HepG2 (cell line): ENCODE data around the gene SPRYD3. TPM values are rescaled to one million over a fixed set of nuclear protein-coding genes. Genes with fewer than 3 reads are reported as not detected.
A peak's percentile ranks its signal among the peaks of the same experiment; 100 is the strongest.

Experiments used
- ATAC-seq: fragments of 200-7000 bp; cut with Tn5 transposase; 3 replicates; pipeline ENCODE4 v1.9.1; 2020; ENCODE audit warnings: mild to moderate bottlenecking, moderate library complexity
- BruUV-seq: library from RNA; stranded (reverse); fragments of 400-500 nt; replicated peaks from 2 replicates; lab custom pipeline; 2021; lab: Mats Ljungman, UMichigan
- CTCF ChIA-PET: fragments of 300-600 bp; formaldehyde crosslinking; extraction: SDS; loops from one replicate; lab custom pipeline; 2021; ENCODE audit warnings: low total read pairs, inconsistent platforms, low intra/inter-chr PET ratio; lab: Yijun Ruan, JAX
- POLR2A ChIA-PET: fragments of 350-600 bp; sonication (Branson Sonifier 250); formaldehyde crosslinking; loops from one replicate; lab custom pipeline; 2020; ENCODE audit warnings: antibody characterized with exemption, inconsistent platforms; lab: Yijun Ruan, JAX
- DNase-seq: peaks from one replicate; pipeline ENCODE4 v3.0.0-alpha.2; 2015; ENCODE audit warnings: low spot score
- FAIRE-seq: peaks from 3 replicates; lab custom pipeline; 2011; peaks lifted over from hg19 to GRCh38; lab: Jason Lieb, UNC
- H2AFZ ChIP-seq: one replicate; pipeline ENCODE4 v1.6.1; 2011; ENCODE audit warnings: low read length, inconsistent platforms
- H3K27ac ChIP-seq: fragments of 300-600 bp; 3 replicates; pipeline ENCODE4 v1.8.0; 2011; ENCODE audit warnings: mixed run types, mild to moderate bottlenecking, mixed read lengths, low read length, inconsistent platforms; ENCODE audit not compliant: insufficient read depth; ENCODE audit errors: extremely low read length
- H3K27me3 ChIP-seq, 2 experiments: fragments of 200-600 bp in 1 of 2; 2 replicates in 1 of 2; 3 replicates in 1 of 2; pipeline versions ENCODE4 v1.6.0 to v1.8.0; 2011; ENCODE audit warnings: low read length in 2 of 2, mild to moderate bottlenecking in 2 of 2, moderate library complexity in 2 of 2, inconsistent platforms in 1 of 2; ENCODE audit not compliant: insufficient read depth in 2 of 2, control insufficient read depth in 1 of 2
- H3K36me3 ChIP-seq, 2 experiments: fragments of 200-600 bp in 1 of 2; replicated peaks in 1 of 2; 2 replicates in 1 of 2; 3 replicates in 1 of 2; pipeline versions ENCODE4 v1.5.1 to v1.8.0; 2011; ENCODE audit warnings: low read length in 2 of 2, inconsistent platforms in 1 of 2; ENCODE audit not compliant: insufficient read depth in 2 of 2, control insufficient read depth in 1 of 2
- H3K4me1 ChIP-seq: 2 replicates; pipeline ENCODE4 v1.5.1; 2012; ENCODE audit warnings: low read length, inconsistent platforms; ENCODE audit not compliant: insufficient read depth
- H3K4me2 ChIP-seq: 2 replicates; pipeline ENCODE4 v1.6.0; 2011; ENCODE audit warnings: low read depth, low read length, inconsistent platforms
- H3K4me3 ChIP-seq, 3 experiments: fragments of 200-600 bp in 1 of 3; sonication (generic), shearing (Covaris generic) in 1 of 3; replicated peaks in 1 of 3; 2 replicates each; pipeline ENCODE4 v1.5.1; 2011 to 2016; ENCODE audit warnings: low read length in 3 of 3, inconsistent platforms in 2 of 3, low read depth in 2 of 3, mild to moderate bottlenecking in 2 of 3, control low read depth in 1 of 3, mixed read lengths in 1 of 3; ENCODE audit not compliant: insufficient read depth in 1 of 3
- H3K79me2 ChIP-seq: one replicate; pipeline ENCODE4 v1.6.1; 2011; ENCODE audit warnings: low read length, inconsistent platforms; ENCODE audit not compliant: insufficient read depth
- H3K9ac ChIP-seq: 2 replicates; pipeline ENCODE4 v1.6.0; 2011; ENCODE audit warnings: mild to moderate bottlenecking, low read depth, low read length, inconsistent platforms; ENCODE audit not compliant: insufficient read depth
- H3K9me3 ChIP-seq: 2 replicates; pipeline ENCODE4 v1.5.1; 2012; ENCODE audit warnings: mild to moderate bottlenecking, low read length
- H4K20me1 ChIP-seq: 2 replicates; pipeline ENCODE4 v1.6.0; 2011; ENCODE audit warnings: inconsistent platforms, mild to moderate bottlenecking, low read length, moderate library complexity; ENCODE audit not compliant: insufficient read depth
- CREM ChIP-seq, 2 experiments: sonication (generic) in 1 of 2; formaldehyde crosslinking in 1 of 2; IDR thresholded peaks; 2 replicates each; pipeline versions ENCODE4 v1.4.0 to v1.6.1; 2016 to 2020; ENCODE audit warnings: antibody characterized with exemption in 1 of 2, mild to moderate bottlenecking in 1 of 2, missing genetic modification reagents in 1 of 2
- DNMT1 ChIP-seq: sonication (generic); formaldehyde crosslinking; IDR thresholded peaks from 2 replicates; pipeline ENCODE4 v1.5.1; 2020; ENCODE audit warnings: mild to moderate bottlenecking, missing genetic modification reagents
- FOSL2 ChIP-seq: sonication (generic); formaldehyde crosslinking; IDR thresholded peaks from 2 replicates; pipeline ENCODE4 v1.4.0; 2020; ENCODE audit warnings: missing genetic modification reagents
- POLR2AphosphoS5 ChIP-seq: IDR thresholded peaks from 2 replicates; pipeline ENCODE4 v1.6.1; 2012; ENCODE audit warnings: low read depth, low read length
- TCF12 ChIP-seq, 2 experiments: fragments of 450-650 bp in 1 of 2; sonication (generic) in 1 of 2; formaldehyde crosslinking in 1 of 2; IDR thresholded peaks; 2 replicates each; pipeline versions ENCODE4 v1.6.1 to v1.8.0; 2017 to 2022; ENCODE audit warnings: antibody characterized with exemption in 1 of 2, mild to moderate bottlenecking in 1 of 2, missing genetic modification reagents in 1 of 2, moderate library complexity in 1 of 2
- ZNF674 ChIP-seq: sonication (generic); formaldehyde crosslinking; IDR thresholded peaks from 2 replicates; pipeline ENCODE4 v1.5.0; 2020; ENCODE audit warnings: low read depth, mild to moderate bottlenecking, missing genetic modification reagents
- ZSCAN29 ChIP-seq: sonication (generic); formaldehyde crosslinking; conservative IDR thresholded peaks from 2 replicates; pipeline ENCODE4 v1.4.0; 2020; ENCODE audit warnings: mild to moderate bottlenecking, missing genetic modification reagents
- WGBS: methylation state at CpG from one replicate; pipeline ENCODE4 v1.1.6; 2017; ENCODE audit warnings: low lambda C conversion rate; 5-methylcytosine and 5-hydroxymethylcytosine counted together
- in situ Hi-C: cut with HindIII; loops from 2 replicates; pipeline ENCODE4 v1.10.0; 2017; ENCODE audit warnings: low pct_unique_long_range_greater_than_20kb; ENCODE audit not compliant: extremely low pct_ligation_motif_present
- intact Hi-C: fragments of 100-400 bp; cut with micrococcal nuclease; formaldehyde crosslinking; loops from one replicate; pipeline ENCODE4 v1.10.0; 2022; ENCODE audit not compliant: unreplicated experiment
- polyA plus RNA-seq, 8 experiments: library from polyadenylated mRNA; depleted of rRNA in 3 of 8; stranded (reverse) in 7 of 8; unstranded in 1 of 8; fragments of >200 nt; fragmentation: Illumina TruSeq in 4 of 8; extraction: Trizol in 4 of 8; gene quantifications; 2 replicates each; pipeline versions ENCODE4 v1.2.1 to v1.2.3, GENCODE V29; 2011 to 2016; ENCODE audit warnings: low read depth in 4 of 8, missing spikeins in 1 of 8, mixed read lengths in 1 of 8; ENCODE audit not compliant: insufficient read depth in 1 of 8
- total RNA-seq, 5 experiments: library from RNA; depleted of rRNA; stranded (reverse); fragments of >200 nt; fragmentation: Illumina TruSeq; extraction: Trizol; gene quantifications; 2 replicates each; pipeline ENCODE4 v1.2.3, GENCODE V29; 2016; ENCODE audit warnings: low read depth in 1 of 5
- TF ChIP-seq, protein P1 (sequence below): IDR thresholded peaks from 2 replicates; pipeline ENCODE4 v1.6.1; 2016; ENCODE audit warnings: low read depth, control low read depth
- TF ChIP-seq, protein P2 (sequence below): sonication (generic); formaldehyde crosslinking; IDR thresholded peaks from 2 replicates; pipeline ENCODE4 v1.4.0; 2020; ENCODE audit warnings: missing genetic modification reagents

SPRYD3 gene
- total and polyA plus RNA-seq, 2 of the 13 experiments (the other 11 are each of a cell fraction or from before 2014, with no cell fraction given) = 9.0 to 9.2 TPM

DNA sequence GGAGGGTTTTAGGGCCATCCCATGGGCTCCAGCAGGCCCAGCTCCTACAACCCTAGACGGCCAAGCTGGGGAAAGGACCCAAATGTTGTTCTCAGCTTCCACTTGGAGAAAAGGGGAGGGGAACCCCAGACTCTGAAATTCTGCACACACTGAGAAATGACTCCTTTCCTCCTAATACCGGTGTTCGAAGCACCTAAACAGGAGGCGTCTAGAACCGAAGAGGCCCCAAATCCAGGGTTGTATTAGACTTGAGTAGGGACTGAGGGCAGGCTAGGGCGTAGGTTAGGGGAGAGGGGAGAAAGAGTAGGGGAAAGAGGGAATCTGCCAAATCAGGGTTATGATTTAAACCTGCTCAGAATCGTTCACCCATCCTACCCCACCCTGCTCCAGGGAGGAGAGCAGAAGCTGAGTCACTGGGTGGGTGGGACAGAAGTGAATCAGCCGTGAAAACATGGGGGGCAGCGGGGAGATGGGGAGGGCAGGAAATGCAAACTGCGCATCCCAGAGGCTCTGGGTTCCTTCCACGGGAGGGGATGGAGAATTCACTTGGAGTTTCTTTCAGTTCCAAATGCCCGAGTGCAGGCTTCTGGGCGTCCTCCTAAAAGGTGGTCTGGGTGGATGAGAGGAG is 19.3 kb upstream of the SPRYD3 start:
- H3K9ac ChIP-seq = peak overlapping the region; percentile 40
- H3K9me3 ChIP-seq = no peaks in the 10 kb centered on the region
- no peak for TF ChIP-seq POLR2AphosphoS5
- TF ChIP-seq CREM (IDR thresholded peaks at IDR 0.05) = peak; percentile 4; the same call in 1 of the 2 replicates
- no peak for TF ChIP-seq CREM (CRISPR knock-in tag; IDR thresholded peaks at IDR 0.05)
- TF ChIP-seq ZNF674 (CRISPR knock-in tag) = no peak
- TF ChIP-seq DNMT1 = no peak
- TF ChIP-seq, protein P1, sequence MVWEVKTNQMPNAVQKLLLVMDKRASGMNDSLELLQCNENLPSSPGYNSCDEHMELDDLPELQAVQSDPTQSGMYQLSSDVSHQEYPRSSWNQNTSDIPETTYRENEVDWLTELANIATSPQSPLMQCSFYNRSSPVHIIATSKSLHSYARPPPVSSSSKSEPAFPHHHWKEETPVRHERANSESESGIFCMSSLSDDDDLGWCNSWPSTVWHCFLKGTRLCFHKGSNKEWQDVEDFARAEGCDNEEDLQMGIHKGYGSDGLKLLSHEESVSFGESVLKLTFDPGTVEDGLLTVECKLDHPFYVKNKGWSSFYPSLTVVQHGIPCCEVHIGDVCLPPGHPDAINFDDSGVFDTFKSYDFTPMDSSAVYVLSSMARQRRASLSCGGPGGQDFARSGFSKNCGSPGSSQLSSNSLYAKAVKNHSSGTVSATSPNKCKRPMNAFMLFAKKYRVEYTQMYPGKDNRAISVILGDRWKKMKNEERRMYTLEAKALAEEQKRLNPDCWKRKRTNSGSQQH = no peak
- TF ChIP-seq ZSCAN29 (CRISPR knock-in tag) = 0 out of 2 replicates have a peak, but pooled peaks have one; percentile 20
- no peak for TF ChIP-seq TCF12 (IDR thresholded peaks at IDR 0.05)
- TF ChIP-seq TCF12 (CRISPR knock-in tag; IDR thresholded peaks at IDR 0.05) = no peak
- peak; percentile 84 for TF ChIP-seq FOSL2 (CRISPR knock-in tag)
- TF ChIP-seq, protein P2, sequence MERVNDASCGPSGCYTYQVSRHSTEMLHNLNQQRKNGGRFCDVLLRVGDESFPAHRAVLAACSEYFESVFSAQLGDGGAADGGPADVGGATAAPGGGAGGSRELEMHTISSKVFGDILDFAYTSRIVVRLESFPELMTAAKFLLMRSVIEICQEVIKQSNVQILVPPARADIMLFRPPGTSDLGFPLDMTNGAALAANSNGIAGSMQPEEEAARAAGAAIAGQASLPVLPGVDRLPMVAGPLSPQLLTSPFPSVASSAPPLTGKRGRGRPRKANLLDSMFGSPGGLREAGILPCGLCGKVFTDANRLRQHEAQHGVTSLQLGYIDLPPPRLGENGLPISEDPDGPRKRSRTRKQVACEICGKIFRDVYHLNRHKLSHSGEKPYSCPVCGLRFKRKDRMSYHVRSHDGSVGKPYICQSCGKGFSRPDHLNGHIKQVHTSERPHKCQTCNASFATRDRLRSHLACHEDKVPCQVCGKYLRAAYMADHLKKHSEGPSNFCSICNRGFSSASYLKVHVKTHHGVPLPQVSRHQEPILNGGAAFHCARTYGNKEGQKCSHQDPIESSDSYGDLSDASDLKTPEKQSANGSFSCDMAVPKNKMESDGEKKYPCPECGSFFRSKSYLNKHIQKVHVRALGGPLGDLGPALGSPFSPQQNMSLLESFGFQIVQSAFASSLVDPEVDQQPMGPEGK (CRISPR knock-in tag) = peak; percentile 70
- no peaks in the 10 kb centered on the region for H4K20me1 ChIP-seq
- intact Hi-C loops (loop anchor here (2.0 kb wide), 1 partner anchor 20 kb away; the partner anchor contains the start of gene SPRYD3), in situ Hi-C loops (no loop called here)
- H3K36me3 ChIP-seq = no peaks in the 10 kb centered on the region
- no peak overlapping the region for H2AFZ ChIP-seq
- peak overlapping the region; percentile 56 to 90 (median 78) for H3K4me3 ChIP-seq
- peaks cover 0 to 10% of the 10 kb centered on the region in 2 experiments; a peak in 3 of 5 replicates for H3K27me3 ChIP-seq
- no peak for DNase-seq
- CTCF ChIA-PET = interaction anchor here (2.3 kb wide), 1 partner anchor 33 kb away, joined by 36 read pairs; no protein-coding TSS in a partner anchor
- POLR2A ChIA-PET = interaction anchor here (1.1 to 5.4 kb wide), 5 partner anchors 19 to 47 kb away, joined by 4 to 47 read pairs (median 8); partner anchors contain the start of gene SPRYD3
- peak overlapping the region; percentile 94 for H3K4me2 ChIP-seq
- no peaks in the 10 kb centered on the region for H3K79me2 ChIP-seq
- peaks cover 91% of the 10 kb centered on the region for H3K4me1 ChIP-seq
- no peak overlapping the region for H3K27ac ChIP-seq
- 21% methylated on average over 13 of the region's 13 CpGs for WGBS
- no TSS peak for BruUV-seq
- no peak; the same call in 2 of the 3 replicates for ATAC-seq
- no peak for FAIRE-seq
